WERI-Rb-1 (cell line): ENCODE results near the gene FAHD1.

ENCODE experiments used
- DNase-seq: peaks from one replicate; pipeline ENCODE4 v3.0.0-alpha.2; 2020
- H3K27ac ChIP-seq: fragments of 250-450 bp; sonication (Bioruptor Pico); 2 replicates; pipeline ENCODE4 v1.5.1; 2020; ENCODE audit warnings: mild to moderate bottlenecking, moderate library complexity
- H3K27me3 ChIP-seq: fragments of 250-450 bp; sonication (Bioruptor Pico); 2 replicates; pipeline ENCODE4 v1.5.1; 2021; ENCODE audit warnings: mild to moderate bottlenecking, low read depth, moderate library complexity; ENCODE audit not compliant: insufficient read depth, severe bottlenecking
- H3K36me3 ChIP-seq: fragments of 250-450 bp; sonication (Bioruptor Pico); 2 replicates; pipeline ENCODE4 v1.5.1; 2020; ENCODE audit warnings: mild to moderate bottlenecking, moderate library complexity
- H3K4me3 ChIP-seq: 2 replicates; pipeline ENCODE4 v1.5.1; 2011; ENCODE audit warnings: low read depth, mild to moderate bottlenecking, control low read depth, low read length
- H3K9me3 ChIP-seq: fragments of 250-450 bp; sonication (Bioruptor Pico); 2 replicates; pipeline ENCODE4 v1.5.1; 2021; ENCODE audit warnings: mild to moderate bottlenecking, moderate library complexity; ENCODE audit not compliant: severe bottlenecking
- CTCF ChIP-seq: IDR thresholded peaks from 2 replicates; pipeline ENCODE4 v1.5.1; 2011; ENCODE audit warnings: low read depth, mild to moderate bottlenecking, control low read depth, inconsistent platforms, low read length

The FAHD1 gene

GRCh38 chr16:1857433-1858097 lies 30.6 kb downstream of the FAHD1 start:
- no peak for TF ChIP-seq CTCF
- no peak for DNase-seq
- H3K27ac ChIP-seq, result no peak overlapping the region
- H3K4me3 ChIP-seq, result no peak overlapping the region
- H3K27me3 ChIP-seq, result no peaks in the 10 kb centered on the region
- H3K36me3 ChIP-seq, result no peaks in the 10 kb centered on the region
- H3K9me3 ChIP-seq, result no peaks in the 10 kb centered on the region

- no peak for TF ChIP-seq CTCF
- DNase-seq, result no peak
- Histone ChIP-seq H3K27me3 (no peaks in the 10 kb centered on the region), H3K27ac (no peak overlapping the region), H3K9me3 (no peaks in the 10 kb centered on the region), H3K36me3 (no peaks in the 10 kb centered on the region), H3K4me3 (no peak overlapping the region)
Measured at GRCh38 chr16:1858189-1858865, 31.3 kb downstream of the FAHD1 start.

- no peak for DNase-seq
- Histone ChIP-seq H3K36me3 (no peaks in the 10 kb centered on the region), H3K27ac (no peak overlapping the region), H3K9me3 (no peaks in the 10 kb centered on the region), H3K4me3 (no peak overlapping the region), H3K27me3 (no peaks in the 10 kb centered on the region)
- TF ChIP-seq CTCF, result no peak
Measured at GRCh38 chr16:1859650-1860049, 32.6 kb downstream of the FAHD1 start.

- Histone ChIP-seq H3K27ac (no peak overlapping the region), H3K9me3 (no peaks in the 10 kb centered on the region), H3K4me3 (no peak overlapping the region), H3K27me3 (no peaks in the 10 kb centered on the region), H3K36me3 (no peaks in the 10 kb centered on the region)
- DNase-seq, result no peak
- TF ChIP-seq CTCF, result no peak
Measured at GRCh38 chr16:1861730-1862129, 34.7 kb downstream of the FAHD1 start.

GRCh38 chr16:1862394-1862793 lies 35.4 kb downstream of the FAHD1 start:
- H3K36me3 ChIP-seq, result no peaks in the 10 kb centered on the region
- no peak overlapping the region for H3K27ac ChIP-seq
- no peaks in the 10 kb centered on the region for H3K9me3 ChIP-seq
- no peaks in the 10 kb centered on the region for H3K27me3 ChIP-seq
- no peak for TF ChIP-seq CTCF
- no peak for DNase-seq
- H3K4me3 ChIP-seq, result no peak overlapping the region
